Endothelial cell of umbilical vein (primary cell): ENCODE data around the gene TBC1D16. TPM values are rescaled to one million over a fixed set of nuclear protein-coding genes. Genes with fewer than 3 reads are reported as not detected.

ENCODE experiments used
- BruUV-seq: library from RNA; stranded (reverse); fragments of 400-500 nt; replicated peaks from 2 replicates; lab custom pipeline; 2021; lab: Mats Ljungman, UMichigan
- CTCF ChIA-PET: fragments of 300-600, 350-600 bp; sonication (Branson Sonifier 250); formaldehyde crosslinking; loops from one replicate; lab custom pipeline; 2021; ENCODE audit warnings: antibody characterized with exemption, inconsistent platforms; lab: Charles Lee
- POLR2A ChIA-PET: fragments of 300-600, 350-600 bp; sonication (Branson Sonifier 250); formaldehyde crosslinking; loops from one replicate; lab custom pipeline; 2021; ENCODE audit warnings: antibody characterized with exemption, inconsistent platforms; lab: Charles Lee
- DNase-seq: peaks from one replicate; pipeline ENCODE4 v3.0.0-alpha.2; 2011; ENCODE audit warnings: low read depth, low spot score
- FAIRE-seq: peaks from 2 replicates; lab custom pipeline; 2011; peaks lifted over from hg19 to GRCh38; lab: Jason Lieb, UNC
- H2AFZ ChIP-seq: 2 replicates; pipeline ENCODE4 v1.6.0; 2012; ENCODE audit warnings: low read depth, low read length, control low read depth, inconsistent platforms
- H3K27ac ChIP-seq: 2 replicates; pipeline ENCODE4 v1.5.1; 2011; ENCODE audit warnings: low read depth, mild to moderate bottlenecking, control low read depth, low read length, moderate library complexity; ENCODE audit not compliant: insufficient read depth
- H3K27me3 ChIP-seq, 2 experiments: 2 replicates each; pipeline versions ENCODE4 v1.6.0 to v1.6.1; 2011; ENCODE audit warnings: low read length in 2 of 2, mixed read lengths in 1 of 2; ENCODE audit not compliant: control insufficient read depth in 2 of 2, insufficient read depth in 2 of 2
- H3K36me3 ChIP-seq, 2 experiments: 2 replicates in 1 of 2; 3 replicates in 1 of 2; pipeline ENCODE4 v1.5.1; 2011; ENCODE audit warnings: low read length in 2 of 2, mild to moderate bottlenecking in 1 of 2, moderate library complexity in 1 of 2; ENCODE audit not compliant: control insufficient read depth in 2 of 2, insufficient read depth in 2 of 2; ENCODE audit errors: extremely low read depth in 1 of 2
- H3K4me1 ChIP-seq: 3 replicates; pipeline ENCODE4 v1.5.1; 2011; ENCODE audit warnings: mild to moderate bottlenecking, low read length; ENCODE audit not compliant: control insufficient read depth, insufficient read depth; ENCODE audit errors: extremely low read depth
- H3K4me2 ChIP-seq: 2 replicates; pipeline ENCODE4 v1.6.1; 2011; ENCODE audit warnings: low read length, control low read depth, mixed read lengths; ENCODE audit not compliant: insufficient read depth
- H3K4me3 ChIP-seq, 3 experiments: fragments of 200-600 bp in 1 of 3; sonication (generic), shearing (Covaris generic) in 1 of 3; replicated peaks in 1 of 3; 2 replicates each; pipeline ENCODE4 v1.5.1; 2011 to 2016; ENCODE audit warnings: control low read depth in 3 of 3, low read length in 3 of 3, mild to moderate bottlenecking in 2 of 3, inconsistent platforms in 1 of 3, low read depth in 1 of 3, moderate library complexity in 1 of 3; ENCODE audit not compliant: insufficient read depth in 1 of 3
- H3K79me2 ChIP-seq: 2 replicates; pipeline ENCODE4 v1.6.0; 2012; ENCODE audit warnings: low read length, inconsistent platforms; ENCODE audit not compliant: control insufficient read depth, insufficient read depth
- H3K9ac ChIP-seq: replicated peaks from 2 replicates; pipeline ENCODE3; 2011; ENCODE audit warnings: low read length, control low read depth; ENCODE audit not compliant: insufficient read depth; ENCODE audit errors: extremely low read depth
- H3K9me1 ChIP-seq: replicated peaks from 3 replicates; pipeline ENCODE4 v1.6.0; 2011; ENCODE audit warnings: mild to moderate bottlenecking, low read length; ENCODE audit not compliant: control insufficient read depth, insufficient read depth; ENCODE audit errors: extremely low read depth
- H3K9me3 ChIP-seq: replicated peaks from 2 replicates; pipeline ENCODE4 v1.5.1; 2012; ENCODE audit warnings: low read length, inconsistent platforms; ENCODE audit not compliant: control insufficient read depth, insufficient read depth
- H4K20me1 ChIP-seq: replicated peaks from 2 replicates; pipeline ENCODE3; 2011; ENCODE audit warnings: mild to moderate bottlenecking, low read length; ENCODE audit not compliant: control insufficient read depth, insufficient read depth; ENCODE audit errors: extremely low read depth
- EZH2 ChIP-seq: IDR thresholded peaks from 2 replicates; pipeline ENCODE4 v1.6.1; 2012; ENCODE audit warnings: borderline replicate concordance, low read depth, mild to moderate bottlenecking, moderate library complexity, low read length, inconsistent platforms; ENCODE audit not compliant: severe bottlenecking
- FOS ChIP-seq: IDR thresholded peaks from 2 replicates; pipeline ENCODE4 v1.6.1; 2011; ENCODE audit warnings: mild to moderate bottlenecking, low read length, moderate library complexity, borderline replicate concordance; ENCODE audit not compliant: insufficient read depth
- GATA2 ChIP-seq: IDR thresholded peaks from 2 replicates; pipeline ENCODE4 v1.7.0; 2011; ENCODE audit warnings: low read depth, mild to moderate bottlenecking, moderate library complexity, mixed read lengths, low read length; ENCODE audit not compliant: insufficient read length, insufficient read depth
- JUN ChIP-seq: IDR thresholded peaks from 2 replicates; pipeline ENCODE4 v1.6.1; 2011; ENCODE audit warnings: borderline replicate concordance, low read depth; ENCODE audit not compliant: insufficient read length, insufficient read depth
- MYC ChIP-seq: IDR thresholded peaks from one replicate; pipeline ENCODE4 v1.6.1; 2011; ENCODE audit warnings: mild to moderate bottlenecking, low read depth, low read length
- POLR2A ChIP-seq: IDR thresholded peaks from 2 replicates; pipeline ENCODE4 v1.6.1; 2012; ENCODE audit warnings: low read depth, mild to moderate bottlenecking, control low read depth, low read length
- POLR2AphosphoS5 ChIP-seq: IDR thresholded peaks from 2 replicates; pipeline ENCODE4 v1.6.1; 2012; ENCODE audit warnings: low read depth, mild to moderate bottlenecking, control low read depth, low read length, moderate library complexity; ENCODE audit not compliant: insufficient read depth
- dilution Hi-C: fragments of 300-500 bp; cut with MboI; formaldehyde crosslinking; loops from one replicate; pipeline ENCODE4 v1.15.0; 2019; ENCODE audit warnings: low sequenced_read_pairs; ENCODE audit not compliant: extremely low pct_ligation_motif_present
- intact Hi-C: fragments of 100-400 bp; cut with micrococcal nuclease; formaldehyde crosslinking; loops from one replicate; pipeline ENCODE4 v1.10.0; 2022
- polyA plus RNA-seq, 4 experiments: library from polyadenylated mRNA; depleted of rRNA in 3 of 4; stranded (reverse) in 3 of 4; unstranded in 1 of 4; fragments of >200 nt; gene quantifications; 2 replicates each; pipeline versions ENCODE4 v1.2.1 to v1.2.3, GENCODE V29; 2011 to 2012; ENCODE audit warnings: missing spikeins in 1 of 4
- total RNA-seq: library from RNA; stranded (reverse); gene quantifications from 2 replicates; pipeline ENCODE4 v1.2.3, GENCODE V29; 2021
- TF ChIP-seq, protein P1 (sequence below): IDR thresholded peaks from 2 replicates; pipeline ENCODE4 v1.6.1; 2011; ENCODE audit not compliant: insufficient read depth, insufficient read length
- TF ChIP-seq, protein P2 (sequence below), 2 donors: IDR thresholded peaks; 1 replicate in 1 of 2; 2 replicates in 1 of 2; pipeline ENCODE4 v1.5.1; 2011; ENCODE audit warnings: low read length in 2 of 2, mild to moderate bottlenecking in 2 of 2, moderate library complexity in 2 of 2, control low read depth in 1 of 2, inconsistent platforms in 1 of 2, low read depth in 1 of 2; ENCODE audit not compliant: insufficient read depth in 1 of 2; ENCODE audit errors: extremely low read depth in 1 of 2

Gene TBC1D16
- total and polyA plus RNA-seq, 2 donors (not counting 3 experiments of a cell fraction or from before 2014, with no cell fraction given) = 12.9 to 48.6 TPM

DNA sequence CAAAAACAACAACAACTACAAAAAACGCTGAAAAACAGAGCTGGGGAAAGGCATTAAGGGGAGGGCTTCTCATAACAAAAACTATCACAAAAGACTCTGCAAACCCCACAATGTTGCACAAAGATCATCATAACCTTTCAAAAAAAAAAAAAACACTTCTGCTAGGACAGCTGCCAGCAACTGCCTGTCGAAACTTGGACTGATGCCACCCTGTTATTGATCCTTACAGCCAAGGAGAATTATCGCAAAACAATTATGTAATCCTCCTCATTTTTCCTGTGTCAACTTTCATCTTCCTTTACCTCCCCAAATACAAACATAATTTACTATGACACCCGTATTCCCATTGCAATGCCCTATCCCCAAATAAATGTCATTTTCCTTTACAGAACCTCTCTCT lies 10.0 kb upstream of the TBC1D16 start:
- TF ChIP-seq GATA2 = no peak
- TF ChIP-seq POLR2AphosphoS5 = no peak
- no peak for TF ChIP-seq JUN
- TF ChIP-seq, protein P1, sequence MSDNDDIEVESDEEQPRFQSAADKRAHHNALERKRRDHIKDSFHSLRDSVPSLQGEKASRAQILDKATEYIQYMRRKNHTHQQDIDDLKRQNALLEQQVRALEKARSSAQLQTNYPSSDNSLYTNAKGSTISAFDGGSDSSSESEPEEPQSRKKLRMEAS = no peak
- no peak for TF ChIP-seq POLR2A
- TF ChIP-seq FOS = no peak
- TF ChIP-seq, protein P2, sequence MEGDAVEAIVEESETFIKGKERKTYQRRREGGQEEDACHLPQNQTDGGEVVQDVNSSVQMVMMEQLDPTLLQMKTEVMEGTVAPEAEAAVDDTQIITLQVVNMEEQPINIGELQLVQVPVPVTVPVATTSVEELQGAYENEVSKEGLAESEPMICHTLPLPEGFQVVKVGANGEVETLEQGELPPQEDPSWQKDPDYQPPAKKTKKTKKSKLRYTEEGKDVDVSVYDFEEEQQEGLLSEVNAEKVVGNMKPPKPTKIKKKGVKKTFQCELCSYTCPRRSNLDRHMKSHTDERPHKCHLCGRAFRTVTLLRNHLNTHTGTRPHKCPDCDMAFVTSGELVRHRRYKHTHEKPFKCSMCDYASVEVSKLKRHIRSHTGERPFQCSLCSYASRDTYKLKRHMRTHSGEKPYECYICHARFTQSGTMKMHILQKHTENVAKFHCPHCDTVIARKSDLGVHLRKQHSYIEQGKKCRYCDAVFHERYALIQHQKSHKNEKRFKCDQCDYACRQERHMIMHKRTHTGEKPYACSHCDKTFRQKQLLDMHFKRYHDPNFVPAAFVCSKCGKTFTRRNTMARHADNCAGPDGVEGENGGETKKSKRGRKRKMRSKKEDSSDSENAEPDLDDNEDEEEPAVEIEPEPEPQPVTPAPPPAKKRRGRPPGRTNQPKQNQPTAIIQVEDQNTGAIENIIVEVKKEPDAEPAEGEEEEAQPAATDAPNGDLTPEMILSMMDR (IDR thresholded peaks at IDR 0.05; ENCODE audit: extremely low read depth in 1 of 2, insufficient read depth in 1 of 2, low read depth in 1 of 2, low read length in 2 of 2) = no peak
- TF ChIP-seq EZH2 = no peak
- no peak for TF ChIP-seq MYC
- no peaks in the 10 kb centered on the region for H3K27me3 ChIP-seq
- no peak overlapping the region for H3K9ac ChIP-seq
- no peaks in the 10 kb centered on the region for H3K9me1 ChIP-seq
- dilution Hi-C loops = no loop called here
- BruUV-seq = no TSS peak
- no peak overlapping the region for H3K4me2 ChIP-seq
- FAIRE-seq (no peak), DNase-seq (no peak)
- intact Hi-C loops = no loop called here
- no peaks in the 10 kb centered on the region for H4K20me1 ChIP-seq
- H3K36me3 ChIP-seq = no peaks in the 10 kb centered on the region
- no peaks in the 10 kb centered on the region for H3K79me2 ChIP-seq
- no peak overlapping the region for H3K27ac ChIP-seq
- H3K4me3 ChIP-seq = no peak overlapping the region
- no peak overlapping the region for H2AFZ ChIP-seq
- ChIA-PET CTCF (interaction anchor here (1.0 kb wide), 1 partner anchor 9 kb away, joined by 3 read pairs; no protein-coding TSS in a partner anchor), POLR2A (no interaction called here)
- no peaks in the 10 kb centered on the region for H3K9me3 ChIP-seq
- no peaks in the 10 kb centered on the region for H3K4me1 ChIP-seq
